Measurements from ENCODE around the gene SORCS2.

- TF ChIP-seq POLR2A (IDR thresholded peaks at IDR 0.05) (no peak), POLR2AphosphoS5 (IDR thresholded peaks at IDR 0.05) (no peak)
- TF ChIP-seq, protein P1, sequence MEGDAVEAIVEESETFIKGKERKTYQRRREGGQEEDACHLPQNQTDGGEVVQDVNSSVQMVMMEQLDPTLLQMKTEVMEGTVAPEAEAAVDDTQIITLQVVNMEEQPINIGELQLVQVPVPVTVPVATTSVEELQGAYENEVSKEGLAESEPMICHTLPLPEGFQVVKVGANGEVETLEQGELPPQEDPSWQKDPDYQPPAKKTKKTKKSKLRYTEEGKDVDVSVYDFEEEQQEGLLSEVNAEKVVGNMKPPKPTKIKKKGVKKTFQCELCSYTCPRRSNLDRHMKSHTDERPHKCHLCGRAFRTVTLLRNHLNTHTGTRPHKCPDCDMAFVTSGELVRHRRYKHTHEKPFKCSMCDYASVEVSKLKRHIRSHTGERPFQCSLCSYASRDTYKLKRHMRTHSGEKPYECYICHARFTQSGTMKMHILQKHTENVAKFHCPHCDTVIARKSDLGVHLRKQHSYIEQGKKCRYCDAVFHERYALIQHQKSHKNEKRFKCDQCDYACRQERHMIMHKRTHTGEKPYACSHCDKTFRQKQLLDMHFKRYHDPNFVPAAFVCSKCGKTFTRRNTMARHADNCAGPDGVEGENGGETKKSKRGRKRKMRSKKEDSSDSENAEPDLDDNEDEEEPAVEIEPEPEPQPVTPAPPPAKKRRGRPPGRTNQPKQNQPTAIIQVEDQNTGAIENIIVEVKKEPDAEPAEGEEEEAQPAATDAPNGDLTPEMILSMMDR (IDR thresholded peaks at IDR 0.05) = no peak
Measured at GRCh38 chr4:7526929-7527535, 334.7 kb downstream of the SORCS2 start.

Measured in prostate gland (tissue), 2 donors.